Measurements from ENCODE around the gene FBXW11.

DNA sequence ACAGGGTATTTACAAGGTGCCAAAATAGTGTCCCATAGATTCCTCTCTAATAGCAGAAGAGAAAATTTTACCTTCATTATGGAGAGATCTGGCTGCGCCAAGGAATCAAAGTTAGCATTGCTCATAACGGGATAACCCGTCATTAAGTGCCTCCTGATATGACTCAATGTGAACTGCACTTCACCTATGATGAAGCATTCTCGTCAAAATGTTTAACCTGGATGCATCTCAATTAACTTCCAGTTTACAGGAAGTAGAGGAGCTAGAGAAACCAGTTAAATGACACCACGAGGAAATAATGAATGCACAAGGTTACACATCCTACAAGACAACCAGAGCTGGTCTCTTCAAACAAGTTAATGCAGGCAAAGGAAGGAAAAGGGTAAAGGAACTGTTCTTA lies 17.2 kb downstream of the FBXW11 start:
- TF ChIP-seq, protein P1, sequence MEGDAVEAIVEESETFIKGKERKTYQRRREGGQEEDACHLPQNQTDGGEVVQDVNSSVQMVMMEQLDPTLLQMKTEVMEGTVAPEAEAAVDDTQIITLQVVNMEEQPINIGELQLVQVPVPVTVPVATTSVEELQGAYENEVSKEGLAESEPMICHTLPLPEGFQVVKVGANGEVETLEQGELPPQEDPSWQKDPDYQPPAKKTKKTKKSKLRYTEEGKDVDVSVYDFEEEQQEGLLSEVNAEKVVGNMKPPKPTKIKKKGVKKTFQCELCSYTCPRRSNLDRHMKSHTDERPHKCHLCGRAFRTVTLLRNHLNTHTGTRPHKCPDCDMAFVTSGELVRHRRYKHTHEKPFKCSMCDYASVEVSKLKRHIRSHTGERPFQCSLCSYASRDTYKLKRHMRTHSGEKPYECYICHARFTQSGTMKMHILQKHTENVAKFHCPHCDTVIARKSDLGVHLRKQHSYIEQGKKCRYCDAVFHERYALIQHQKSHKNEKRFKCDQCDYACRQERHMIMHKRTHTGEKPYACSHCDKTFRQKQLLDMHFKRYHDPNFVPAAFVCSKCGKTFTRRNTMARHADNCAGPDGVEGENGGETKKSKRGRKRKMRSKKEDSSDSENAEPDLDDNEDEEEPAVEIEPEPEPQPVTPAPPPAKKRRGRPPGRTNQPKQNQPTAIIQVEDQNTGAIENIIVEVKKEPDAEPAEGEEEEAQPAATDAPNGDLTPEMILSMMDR (IDR thresholded peaks at IDR 0.05), result no peak
- no peak for TF ChIP-seq POLR2A (IDR thresholded peaks at IDR 0.05)
- TF ChIP-seq POLR2AphosphoS5 (IDR thresholded peaks at IDR 0.05), result peak; percentile 18
